Adipocyte (in vitro differentiated cells): ENCODE data around the gene UBE2M.
A peak's percentile ranks its signal among the peaks of the same experiment; 100 is the strongest.

Experiments used
- DNase-seq: peaks from one replicate; pipeline ENCODE4 v3.0.0-alpha.2; 2015; ENCODE audit warnings: low read depth
- H3K27me3 ChIP-seq: replicated peaks from 2 replicates; pipeline ENCODE4 v1.7.0; 2013; ENCODE audit warnings: mild to moderate bottlenecking, low read length, moderate library complexity; ENCODE audit not compliant: control insufficient read depth, insufficient read depth
- H3K36me3 ChIP-seq: 2 replicates; pipeline ENCODE4 v1.7.0; 2013; ENCODE audit warnings: low read length, mild to moderate bottlenecking, moderate library complexity; ENCODE audit not compliant: control insufficient read depth, insufficient read depth, severe bottlenecking
- H3K4me1 ChIP-seq: 2 replicates; pipeline ENCODE4 v1.7.0; 2013; ENCODE audit warnings: mild to moderate bottlenecking, low read length, moderate library complexity; ENCODE audit not compliant: control insufficient read depth, insufficient read depth
- H3K4me3 ChIP-seq: 2 replicates; pipeline ENCODE4 v1.7.0; 2013; ENCODE audit warnings: mild to moderate bottlenecking, low read length, moderate library complexity
- H3K9ac ChIP-seq: 2 replicates; pipeline ENCODE4 v1.7.0; 2013; ENCODE audit warnings: mild to moderate bottlenecking, low read length, moderate library complexity
- H3K9me3 ChIP-seq: 2 replicates; pipeline ENCODE4 v1.7.0; 2013; ENCODE audit warnings: mild to moderate bottlenecking, low read length, moderate library complexity; ENCODE audit not compliant: control insufficient read depth

Gene UBE2M

DNA sequence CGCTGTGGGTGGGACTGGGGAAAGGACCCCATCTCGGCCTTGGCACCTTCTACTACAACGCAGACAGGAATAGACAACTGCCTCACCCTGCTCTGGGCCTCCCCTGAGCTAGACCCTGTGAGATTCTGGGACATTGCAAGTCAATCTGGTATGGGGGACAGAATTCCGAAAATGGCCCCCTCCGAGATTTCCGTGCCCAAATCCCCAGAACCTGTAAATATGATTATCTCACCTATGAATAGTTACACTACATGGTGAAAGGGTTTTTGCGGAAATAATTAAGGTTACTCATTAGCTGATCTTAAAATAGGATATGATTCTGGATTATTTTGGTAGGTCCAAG, 38.2 kb downstream of the UBE2M start:
- no peaks in the 10 kb centered on the region for H3K27me3 ChIP-seq
- peak overlapping the region; percentile 99 for H3K9ac ChIP-seq
- peaks cover 9% of the 10 kb centered on the region for H3K36me3 ChIP-seq
- H3K4me3 ChIP-seq = peak overlapping the region; percentile 91
- H3K9me3 ChIP-seq = no peaks in the 10 kb centered on the region
- H3K4me1 ChIP-seq = peaks cover 28% of the 10 kb centered on the region
- DNase-seq = no peak

GRCh38 chr19:58519355-58520256, 38.8 kb downstream of the UBE2M start, which contains the start of gene ZBTB45:
TSS of gene ZBTB45 (minus strand) at chr19:58519810. CDS start at chr19:58517673, 2,137 bp downstream.
- H3K9me3 ChIP-seq = no peaks in the 10 kb centered on the region
- peaks cover 32% of the 10 kb centered on the region for H3K4me1 ChIP-seq
- H3K9ac ChIP-seq = peak within 1 kb of the TSS; percentile 99
- H3K27me3 ChIP-seq = no peaks in the 10 kb centered on the region
- H3K36me3 ChIP-seq = peaks cover 9% of the 10 kb centered on the region
- peak; percentile 96 for DNase-seq
- peak within 1 kb of the TSS; percentile 91 for H3K4me3 ChIP-seq

GRCh38 chr19:58519087-58519354, 39.4 kb downstream of the UBE2M start:
- Histone ChIP-seq H3K9me3 (no peaks in the 10 kb centered on the region), H3K9ac (peak overlapping the region; percentile 99), H3K4me3 (peak overlapping the region; percentile 91), H3K36me3 (peaks cover 9% of the 10 kb centered on the region), H3K27me3 (no peaks in the 10 kb centered on the region), H3K4me1 (peaks cover 35% of the 10 kb centered on the region)
- peak; percentile 92 for DNase-seq

DNA sequence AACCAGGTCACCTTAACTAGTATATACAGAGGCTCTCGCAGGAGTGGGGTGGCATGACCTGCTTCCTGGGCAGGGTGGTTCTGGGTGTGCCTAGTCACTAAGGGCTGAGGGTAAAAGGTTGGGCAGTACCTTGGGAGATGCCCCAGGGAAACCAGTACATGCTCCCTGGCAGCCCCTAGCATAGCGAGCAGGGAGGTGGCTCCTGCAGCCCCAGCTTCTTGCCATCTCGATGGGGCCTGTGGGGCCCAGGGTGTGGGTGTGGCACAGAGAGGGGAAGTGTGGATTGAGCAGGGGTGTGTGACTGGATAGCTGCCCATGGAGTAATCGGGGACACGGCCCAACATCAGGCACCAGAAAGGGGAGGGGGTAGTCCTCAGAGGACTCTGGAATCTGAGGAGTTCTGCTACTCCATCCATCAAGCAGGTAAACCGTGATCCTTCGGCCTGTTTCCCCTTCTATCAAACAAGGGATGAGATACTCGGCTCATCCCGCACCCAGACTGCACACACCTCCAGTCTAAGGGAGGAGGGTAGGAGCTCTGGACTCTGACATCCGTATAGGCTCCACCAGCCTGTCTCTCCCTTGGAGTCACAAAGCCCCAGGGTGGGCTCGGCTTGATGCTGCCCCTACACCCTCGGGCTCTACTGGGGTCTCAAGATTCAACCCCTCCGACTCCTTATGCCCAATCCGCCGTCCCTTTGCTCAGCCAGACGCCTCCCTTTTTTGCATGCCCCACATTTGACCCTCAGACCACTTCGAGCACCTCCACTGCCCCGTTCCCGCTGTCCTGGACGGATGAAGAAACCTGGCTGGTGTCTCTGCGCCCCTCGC, 39.9 kb downstream of the UBE2M start:
- DNase-seq = peak; percentile 20
- Histone ChIP-seq H3K27me3 (no peaks in the 10 kb centered on the region), H3K9me3 (no peaks in the 10 kb centered on the region), H3K36me3 (peaks cover 9% of the 10 kb centered on the region), H3K4me3 (peak overlapping the region; percentile 91), H3K9ac (peak overlapping the region; percentile 99), H3K4me1 (peaks cover 38% of the 10 kb centered on the region)

GRCh38 chr19:58516964-58517833, 41.2 kb downstream of the UBE2M start:
- DNase-seq = no peak
- Histone ChIP-seq H3K9me3 (no peaks in the 10 kb centered on the region), H3K9ac (no peak overlapping the region), H3K27me3 (no peaks in the 10 kb centered on the region), H3K4me3 (no peak overlapping the region), H3K4me1 (peaks cover 38% of the 10 kb centered on the region), H3K36me3 (peaks cover 9% of the 10 kb centered on the region)

DNA sequence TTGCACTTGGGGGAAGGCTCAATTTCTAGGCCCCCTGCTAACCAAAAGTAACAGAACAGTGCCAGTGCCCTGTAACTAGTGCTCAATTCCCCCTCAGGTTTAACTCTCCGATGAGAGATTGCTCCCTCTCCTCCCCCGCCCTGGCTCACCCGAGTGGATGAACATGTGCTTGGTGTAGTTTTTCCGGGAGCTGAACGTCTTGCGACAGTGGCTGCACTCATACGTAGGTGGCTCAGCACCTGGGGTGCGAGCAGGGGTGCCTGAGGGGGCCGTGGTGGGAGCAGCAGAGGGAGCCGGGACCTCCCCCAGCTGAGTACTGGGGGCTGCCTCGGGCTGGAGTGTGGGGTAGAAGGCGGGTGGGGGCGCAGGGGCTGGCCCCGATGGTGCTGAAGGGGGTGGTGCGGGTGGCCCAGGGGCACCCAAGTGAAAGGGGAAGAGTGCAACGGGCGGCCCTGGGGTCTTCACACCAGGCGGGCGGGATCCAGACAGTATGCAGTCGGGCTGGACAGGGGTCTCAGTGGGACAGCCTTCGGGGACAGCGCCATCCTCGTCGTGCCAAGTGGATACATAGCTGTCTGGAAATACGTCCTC, 42.1 kb downstream of the UBE2M start:
- peak overlapping the region; percentile 88 for H3K9ac ChIP-seq
- H3K36me3 ChIP-seq = peaks cover 9% of the 10 kb centered on the region
- no peak for DNase-seq
- H3K27me3 ChIP-seq = no peaks in the 10 kb centered on the region
- no peaks in the 10 kb centered on the region for H3K9me3 ChIP-seq
- peaks cover 37% of the 10 kb centered on the region for H3K4me1 ChIP-seq
- H3K4me3 ChIP-seq = no peak overlapping the region

GRCh38 chr19:58515259-58515658, 43.2 kb downstream of the UBE2M start:
- no peak for DNase-seq
- no peaks in the 10 kb centered on the region for H3K9me3 ChIP-seq

GRCh38 chr19:58514564-58515022, 43.8 kb downstream of the UBE2M start:
- DNase-seq = no peak
- no peaks in the 10 kb centered on the region for H3K27me3 ChIP-seq

More at GRCh38 chr19:58515259-58515658, 43.2 kb downstream of the UBE2M start:
- H3K9ac ChIP-seq = peak overlapping the region; percentile 88
- no peaks in the 10 kb centered on the region for H3K27me3 ChIP-seq
- peaks cover 9% of the 10 kb centered on the region for H3K36me3 ChIP-seq
- H3K4me3 ChIP-seq = no peak overlapping the region
- peaks cover 31% of the 10 kb centered on the region for H3K4me1 ChIP-seq

DNA sequence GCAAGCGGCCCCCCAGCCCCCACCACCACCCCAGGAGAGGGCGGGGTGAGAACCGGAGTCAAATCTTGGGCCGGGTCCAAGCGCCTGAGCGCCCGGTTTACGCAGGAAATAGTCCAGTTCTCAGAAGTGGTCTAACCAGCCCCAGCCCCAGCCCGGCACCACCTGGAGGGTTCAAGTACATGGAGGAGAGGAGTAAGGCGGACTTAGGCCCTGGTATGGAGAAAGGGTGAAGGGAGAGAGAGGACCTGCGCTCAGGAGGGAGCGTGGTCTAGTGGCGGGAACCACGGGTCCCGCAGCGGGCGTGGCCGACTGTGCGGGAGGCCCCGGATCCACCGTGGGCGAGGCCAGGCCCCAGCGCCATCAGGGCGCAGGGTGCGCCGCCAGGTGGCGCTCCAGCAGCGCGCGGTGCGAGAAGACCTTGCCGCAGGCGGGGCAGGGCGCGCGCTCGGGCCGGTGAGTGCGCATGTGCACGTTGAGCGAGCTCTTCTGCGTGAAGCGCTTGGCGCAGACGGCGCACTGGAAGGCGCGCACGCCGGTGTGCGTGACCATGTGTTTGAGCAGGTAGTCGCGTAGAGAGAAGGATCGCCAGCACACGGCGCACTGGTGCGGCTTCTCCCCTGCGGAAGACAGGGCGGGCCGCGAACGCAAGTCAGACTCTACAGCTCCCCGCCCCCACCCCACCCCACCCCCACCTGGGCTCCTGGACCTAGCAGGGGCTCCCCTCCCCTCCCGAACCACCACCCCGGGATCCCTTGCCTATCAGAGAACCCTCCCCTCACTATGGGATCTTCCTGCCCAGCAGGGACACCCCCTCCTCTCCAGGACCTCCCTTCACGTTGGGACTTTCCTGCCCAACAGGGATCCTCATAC, 44.5 kb downstream of the UBE2M start:
- DNase-seq = peak; percentile 82
- Histone ChIP-seq H3K9me3 (no peaks in the 10 kb centered on the region), H3K4me3 (peak overlapping the region; percentile 76), H3K9ac (peak overlapping the region; percentile 88), H3K4me1 (peaks cover 29% of the 10 kb centered on the region), H3K36me3 (peaks cover 9% of the 10 kb centered on the region), H3K27me3 (no peaks in the 10 kb centered on the region)

More at GRCh38 chr19:58514564-58515022, 43.8 kb downstream of the UBE2M start:
- peaks cover 29% of the 10 kb centered on the region for H3K4me1 ChIP-seq
- H3K36me3 ChIP-seq = peaks cover 9% of the 10 kb centered on the region
- peak overlapping the region; percentile 76 for H3K4me3 ChIP-seq
- no peaks in the 10 kb centered on the region for H3K9me3 ChIP-seq
- peak overlapping the region; percentile 88 for H3K9ac ChIP-seq

GRCh38 chr19:58513213-58513693, 45.2 kb downstream of the UBE2M start:
- H3K9ac ChIP-seq = peak overlapping the region; percentile 88
- DNase-seq = no peak
- peaks cover 9% of the 10 kb centered on the region for H3K36me3 ChIP-seq
- H3K9me3 ChIP-seq = no peaks in the 10 kb centered on the region
- no peaks in the 10 kb centered on the region for H3K27me3 ChIP-seq
- H3K4me1 ChIP-seq = peaks cover 24% of the 10 kb centered on the region
- H3K4me3 ChIP-seq = no peak overlapping the region
